Mucosa of rectum (tissue), 2 donors: ENCODE data around the gene RPS8.

Experiments
- H3K27ac ChIP-seq, 2 donors: one replicate each; pipeline ENCODE4 v1.7.0; 2013; ENCODE audit warnings: inconsistent platforms in 2 of 2, low read depth in 2 of 2, low read length in 2 of 2
- H3K27me3 ChIP-seq, 2 donors: one replicate each; pipeline ENCODE4 v1.7.0; 2013; ENCODE audit warnings: low read length in 2 of 2; ENCODE audit not compliant: control insufficient read depth in 2 of 2, insufficient read depth in 2 of 2
- H3K36me3 ChIP-seq, 2 donors: one replicate each; pipeline ENCODE4 v1.7.0; 2013; ENCODE audit warnings: low read length in 2 of 2; ENCODE audit not compliant: control insufficient read depth in 2 of 2, insufficient read depth in 2 of 2
- H3K4me1 ChIP-seq, 2 donors: one replicate each; pipeline ENCODE4 v1.7.0; 2013; ENCODE audit warnings: low read length in 2 of 2, mild to moderate bottlenecking in 1 of 2; ENCODE audit not compliant: control insufficient read depth in 2 of 2, insufficient read depth in 2 of 2
- H3K4me3 ChIP-seq, 2 donors: one replicate each; pipeline ENCODE4 v1.7.0; 2013; ENCODE audit warnings: low read length in 2 of 2
- H3K9ac ChIP-seq, 2 donors: one replicate each; pipeline ENCODE4 v1.7.0; 2013; ENCODE audit warnings: low read length in 2 of 2, low read depth in 1 of 2, mild to moderate bottlenecking in 1 of 2
- H3K9me3 ChIP-seq, 2 donors: one replicate each; pipeline ENCODE4 v1.7.0; 2013; ENCODE audit warnings: low read length in 2 of 2; ENCODE audit not compliant: control insufficient read depth in 2 of 2
- donor health status: healthy.
- donor health status: Normal muscosa, but diverticular disease.

The RPS8 gene

DNA sequence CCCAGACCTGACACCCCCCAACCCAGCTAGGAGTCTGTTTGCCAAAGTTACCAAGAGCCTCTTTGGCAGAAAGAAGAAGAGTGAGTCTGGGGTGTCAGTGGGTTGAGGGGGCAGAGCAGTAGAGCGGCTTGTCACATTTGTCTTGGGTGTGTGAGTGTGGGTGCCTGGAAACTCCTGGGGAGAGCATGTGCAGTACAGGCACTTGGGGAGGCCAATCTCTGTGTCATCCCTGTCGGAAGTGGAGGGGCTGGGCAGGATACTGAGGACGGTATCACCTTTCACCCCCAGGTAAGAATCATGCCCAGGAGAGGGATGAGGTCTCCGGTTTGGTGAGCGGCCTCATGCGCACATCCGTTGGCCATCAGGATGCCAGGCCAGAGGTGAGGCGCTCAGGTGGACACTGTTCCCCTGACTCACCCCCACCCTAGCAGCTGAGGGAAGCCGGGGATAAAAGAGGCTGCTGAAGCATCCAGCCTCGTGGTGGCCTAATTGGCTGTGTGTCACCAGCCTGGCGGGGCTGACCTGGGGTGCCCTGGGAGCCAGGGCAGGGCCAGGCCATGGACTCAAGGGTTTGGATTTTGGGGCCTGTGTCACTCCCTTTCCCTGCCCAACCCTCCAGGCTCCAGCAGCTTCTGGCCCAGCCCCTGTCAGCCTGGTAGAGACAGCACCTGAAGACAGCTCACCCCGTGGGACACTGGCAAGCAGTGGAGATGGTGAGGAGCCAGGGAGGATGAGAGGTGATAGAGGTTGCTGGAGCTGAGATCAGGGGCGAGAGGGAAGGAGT, 28.2 kb downstream of the RPS8 start:
- no peak overlapping the region for H3K9ac ChIP-seq
- H3K27me3 ChIP-seq = no peaks in the 10 kb centered on the region
- H3K4me3 ChIP-seq = no peak overlapping the region
- H3K9me3 ChIP-seq = no peaks in the 10 kb centered on the region
- H3K27ac ChIP-seq = peak overlapping the region in 1 of 2 donors; percentile 16
- H3K4me1 ChIP-seq = peaks cover 36 to 38% of the 10 kb centered on the region in 2 donors
- peaks cover 14 to 15% of the 10 kb centered on the region in 2 donors for H3K36me3 ChIP-seq

DNA sequence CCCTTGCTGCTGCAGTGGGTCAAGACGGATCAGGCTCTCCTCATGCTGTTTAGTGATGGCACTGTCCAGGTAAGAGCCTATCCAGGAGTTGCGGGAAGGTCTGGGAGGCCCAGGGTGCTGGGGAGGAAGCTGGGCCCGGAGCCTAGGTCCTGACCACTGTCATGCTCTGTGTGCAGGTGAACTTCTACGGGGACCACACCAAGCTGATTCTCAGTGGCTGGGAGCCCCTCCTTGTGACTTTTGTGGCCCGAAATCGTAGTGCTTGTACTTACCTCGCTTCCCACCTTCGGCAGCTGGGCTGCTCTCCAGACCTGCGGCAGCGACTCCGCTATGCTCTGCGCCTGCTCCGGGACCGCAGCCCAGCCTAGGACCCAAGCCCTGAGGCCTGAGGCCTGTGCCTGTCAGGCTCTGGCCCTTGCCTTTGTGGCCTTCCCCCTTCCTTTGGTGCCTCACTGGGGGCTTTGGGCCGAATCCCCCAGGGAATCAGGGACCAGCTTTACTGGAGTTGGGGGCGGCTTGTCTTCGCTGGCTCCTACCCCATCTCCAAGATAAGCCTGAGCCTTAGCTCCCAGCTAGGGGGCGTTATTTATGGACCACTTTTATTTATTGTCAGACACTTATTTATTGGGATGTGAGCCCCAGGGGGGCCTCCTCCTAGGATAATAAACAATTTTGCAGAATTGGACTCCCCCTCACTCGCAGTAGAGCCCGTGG, 30.1 kb downstream of the RPS8 start:
- peaks cover 14 to 15% of the 10 kb centered on the region in 2 donors for H3K36me3 ChIP-seq
- no peaks in the 10 kb centered on the region for H3K27me3 ChIP-seq
- H3K4me1 ChIP-seq = peaks cover 48 to 53% of the 10 kb centered on the region in 2 donors
- H3K27ac ChIP-seq = no peak overlapping the region
- H3K4me3 ChIP-seq = no peak overlapping the region
- no peaks in the 10 kb centered on the region for H3K9me3 ChIP-seq
- no peak overlapping the region for H3K9ac ChIP-seq

DNA sequence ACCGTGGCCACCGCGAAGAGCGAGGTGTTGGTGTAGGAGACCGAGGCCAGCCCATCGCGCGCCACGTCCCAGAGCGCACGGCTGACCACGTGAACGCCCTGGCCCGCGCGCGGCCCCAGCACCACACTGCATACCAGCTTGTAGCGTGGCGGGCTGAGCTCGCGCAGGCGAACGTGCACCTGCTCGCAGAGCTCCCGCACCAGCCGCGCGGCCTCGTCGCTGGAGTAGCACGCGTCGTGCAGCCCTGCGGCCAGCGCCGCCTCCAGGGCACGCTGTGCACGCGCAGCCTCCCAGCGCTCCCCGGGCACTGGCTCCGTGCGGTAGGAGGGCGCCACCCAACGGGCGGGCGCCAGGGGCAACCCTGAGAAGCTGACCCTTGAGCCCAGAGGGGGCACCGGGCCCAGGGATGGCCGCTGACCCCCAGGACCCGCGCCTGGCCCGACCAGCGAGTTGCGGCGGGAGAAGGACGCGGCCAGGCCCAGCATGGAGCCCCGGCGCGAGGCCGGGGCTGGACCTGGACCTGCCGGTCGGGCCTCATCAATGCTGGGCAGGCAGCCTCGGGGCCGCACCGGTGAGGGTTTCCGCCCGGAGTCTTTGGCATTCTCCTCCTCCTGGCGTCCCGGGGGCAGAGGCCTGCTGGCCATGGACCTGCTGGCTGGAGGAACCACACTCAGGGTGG, 30.8 kb downstream of the RPS8 start:
- Histone ChIP-seq H3K4me1 (peaks cover 45 to 50% of the 10 kb centered on the region in 2 donors), H3K27ac (peak overlapping the region; percentile 97 to 98), H3K9me3 (no peaks in the 10 kb centered on the region), H3K9ac (peak overlapping the region; percentile 76 to 89), H3K4me3 (peak overlapping the region in 1 of 2 donors; percentile 26), H3K36me3 (peaks cover 14 to 15% of the 10 kb centered on the region in 2 donors), H3K27me3 (no peaks in the 10 kb centered on the region)

DNA sequence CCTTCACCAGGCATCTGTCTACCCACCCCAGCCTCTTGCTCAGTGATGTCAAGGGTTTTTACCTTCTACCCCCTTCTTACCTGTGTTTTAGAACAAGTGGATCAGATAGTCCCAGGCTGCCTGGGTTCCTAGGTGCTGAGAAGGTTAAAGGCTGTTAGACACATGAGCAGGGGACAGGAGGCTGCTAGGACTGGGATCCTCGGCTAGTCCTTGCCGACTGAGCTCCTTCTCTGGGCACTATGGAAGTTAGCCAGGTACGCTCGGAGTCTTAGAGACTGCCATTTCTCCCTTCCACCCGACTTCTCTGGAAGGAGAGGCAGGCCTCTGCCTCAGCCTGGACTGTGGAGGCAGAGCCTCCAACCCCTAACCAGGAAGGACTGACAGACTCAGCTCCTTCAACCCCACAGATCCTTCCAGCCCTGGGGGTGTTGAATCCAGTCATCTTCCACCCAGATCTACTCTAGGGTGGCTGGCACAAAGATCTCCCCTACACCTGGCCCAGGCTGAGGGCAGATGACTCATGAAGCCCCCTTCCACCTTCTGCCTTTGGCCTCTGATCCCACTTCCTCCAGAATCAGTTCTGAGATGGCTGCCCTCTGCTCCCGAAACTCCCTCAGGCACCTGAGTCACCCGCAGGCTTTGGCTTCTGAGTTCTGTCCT, 31.5 kb downstream of the RPS8 start, which contains the start of gene DYNLT4:
Gene DYNLT4 (minus strand): TSS at position 648 of the 660 bp plus-strand sequence. CDS start 683 bp downstream, outside the sequence.
- H3K27ac ChIP-seq = peak within 1 kb of the TSS; percentile 97 to 98
- peak within 1 kb of the TSS; percentile 31 to 54 for H3K4me3 ChIP-seq
- H3K4me1 ChIP-seq = peaks cover 45 to 49% of the 10 kb centered on the region in 2 donors

DNA sequence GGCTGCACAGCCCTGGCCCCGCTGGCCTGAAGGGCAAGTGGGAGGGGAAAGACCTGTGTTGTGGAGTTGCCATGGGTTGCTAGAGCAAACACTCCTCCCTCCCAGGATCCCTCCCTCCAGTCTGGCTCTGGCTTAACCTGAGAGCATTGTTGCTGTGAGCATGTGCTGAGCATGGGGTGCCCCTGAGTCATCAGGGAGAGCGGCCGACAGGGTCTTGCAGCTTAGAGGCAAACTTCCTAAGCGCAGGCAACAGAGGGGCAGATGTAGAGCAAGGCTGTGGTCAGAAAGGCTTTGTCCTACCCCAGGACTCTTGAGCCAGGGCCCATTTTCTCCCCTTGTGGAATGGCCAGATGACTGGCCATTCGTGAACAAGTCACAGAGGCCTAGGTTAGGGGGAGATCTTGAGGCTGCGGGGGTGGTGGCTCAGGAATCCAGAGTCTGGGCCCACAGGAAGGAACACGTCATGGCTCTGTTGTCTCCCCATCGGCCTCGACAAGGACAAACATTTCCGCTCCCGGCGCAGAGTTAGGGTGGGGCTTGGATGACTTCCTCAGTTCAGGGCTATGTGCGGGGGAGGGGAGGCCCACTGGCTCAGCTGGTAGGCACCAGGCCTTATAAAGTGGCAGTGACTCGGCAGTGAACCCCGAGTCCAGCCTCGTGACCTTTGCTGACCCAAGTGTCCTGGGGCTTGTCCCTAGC, 32.2 kb downstream of the RPS8 start:
- H3K9me3 ChIP-seq = no peaks in the 10 kb centered on the region
- no peaks in the 10 kb centered on the region for H3K27me3 ChIP-seq
- peak overlapping the region; percentile 27 to 31 for H3K4me3 ChIP-seq
- H3K27ac ChIP-seq = peak overlapping the region; percentile 97 to 98
- H3K9ac ChIP-seq = peak overlapping the region; percentile 76 to 89
- H3K4me1 ChIP-seq = peaks cover 43 to 45% of the 10 kb centered on the region in 2 donors
- H3K36me3 ChIP-seq = peaks cover 14 to 15% of the 10 kb centered on the region in 2 donors

More for the DNA sequence above, 31.5 kb downstream of the RPS8 start, which contains the start of gene DYNLT4:
- H3K9me3 ChIP-seq = no peaks in the 10 kb centered on the region
- no peaks in the 10 kb centered on the region for H3K27me3 ChIP-seq
- peak within 1 kb of the TSS; percentile 76 to 89 for H3K9ac ChIP-seq
- peaks cover 14 to 15% of the 10 kb centered on the region in 2 donors for H3K36me3 ChIP-seq

DNA sequence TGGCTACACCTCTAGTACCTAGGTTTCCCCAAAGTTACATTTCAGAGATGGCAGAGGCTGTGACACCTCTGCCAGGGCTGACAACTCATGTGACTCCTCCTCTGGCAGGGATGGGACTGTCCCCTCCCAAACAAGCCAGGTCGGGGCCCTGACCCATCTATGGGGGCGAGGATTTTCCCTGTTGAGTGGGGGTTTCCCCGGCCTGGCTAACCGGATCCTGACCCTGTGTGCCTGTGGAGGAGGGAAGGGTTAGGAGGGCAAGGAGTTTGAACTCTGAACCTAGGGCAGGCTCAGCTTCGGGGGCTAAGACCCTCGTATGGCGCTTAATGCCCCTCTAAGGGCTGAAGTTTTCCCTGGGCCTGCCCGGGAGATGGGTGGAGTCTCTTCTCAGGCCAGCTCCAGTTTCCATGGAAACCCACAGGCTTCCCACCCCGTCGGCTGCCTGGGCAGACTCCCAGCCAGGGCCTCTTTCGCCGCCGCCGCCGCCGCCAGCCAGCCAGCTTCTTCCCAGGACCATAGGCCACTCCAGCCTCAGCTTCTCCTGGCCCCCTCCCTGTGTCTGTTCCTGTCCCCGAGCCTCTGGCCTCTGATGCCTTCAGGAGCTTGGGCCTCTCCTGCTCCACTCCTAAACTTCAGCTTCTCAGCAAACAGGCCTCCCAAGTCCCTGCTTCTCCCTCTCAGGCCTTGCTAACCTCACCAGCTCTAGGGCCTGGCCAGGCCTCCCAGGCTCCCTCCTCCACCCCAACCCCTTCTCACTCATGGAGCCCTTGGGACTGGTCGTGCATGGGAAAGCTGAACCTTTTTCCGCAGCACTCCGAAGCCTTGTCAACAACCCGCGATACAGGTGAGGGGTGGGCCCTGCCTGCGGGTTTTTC, 33.0 kb downstream of the RPS8 start, which contains the start of gene BTBD19:
Gene BTBD19 (plus strand): TSS at position 461 of the 875 bp plus-strand sequence. CDS start 298 bp downstream, at position 759.
- H3K4me1 ChIP-seq = peaks cover 45 to 46% of the 10 kb centered on the region in 2 donors
- H3K27ac ChIP-seq = peak within 1 kb of the TSS; percentile 97 to 98

DNA sequence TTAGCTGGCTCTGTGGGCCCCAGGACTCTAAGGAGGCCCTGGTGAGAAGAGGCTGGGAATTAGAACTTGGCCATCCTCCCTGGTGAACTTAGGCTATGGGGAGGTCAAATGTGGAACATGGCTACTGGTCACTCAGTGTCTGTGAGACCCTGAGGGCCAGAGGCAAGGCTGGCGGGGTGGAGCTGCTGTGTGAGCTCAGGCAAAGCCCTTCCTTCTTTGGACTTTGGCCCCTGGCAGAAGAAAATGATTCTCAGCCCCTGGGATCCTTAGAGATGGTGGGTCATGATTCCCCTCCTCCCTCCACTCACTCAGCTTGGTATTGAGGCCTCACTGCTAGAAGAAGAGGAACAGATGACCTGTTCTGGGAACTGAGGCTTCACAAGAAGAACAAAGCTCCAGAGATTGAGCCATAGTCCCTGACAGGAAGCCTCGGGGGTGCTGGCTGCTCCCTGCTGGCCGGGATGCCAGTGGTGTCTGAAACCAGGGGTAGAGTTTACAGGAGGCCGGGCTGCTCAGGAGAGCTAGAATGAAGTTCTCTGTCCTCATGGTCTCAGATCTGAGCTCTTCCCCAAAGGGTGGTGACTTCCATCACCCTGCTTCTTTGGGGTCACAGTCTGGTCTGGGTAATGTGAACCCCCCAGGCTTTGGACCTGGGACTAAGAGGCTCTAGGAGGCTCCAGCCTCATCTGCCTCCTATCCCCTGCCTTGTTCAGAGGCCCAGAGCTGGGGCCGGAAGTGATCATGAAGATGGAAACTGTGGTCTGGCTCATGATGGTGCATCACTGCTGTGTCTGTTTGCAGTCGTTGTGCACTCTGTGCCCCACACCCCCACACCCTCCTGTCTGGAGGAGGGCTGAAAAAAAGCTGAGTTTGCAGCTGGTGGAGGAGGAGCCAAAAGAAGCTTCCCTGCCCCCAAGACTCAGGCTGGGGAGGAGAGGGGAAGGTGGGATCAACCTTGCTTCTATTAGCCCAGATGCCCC, 33.9 kb downstream of the RPS8 start:
- peaks cover 46 to 52% of the 10 kb centered on the region in 2 donors for H3K4me1 ChIP-seq

More for the DNA sequence above, 33.0 kb downstream of the RPS8 start, which contains the start of gene BTBD19:
- Histone ChIP-seq H3K36me3 (peaks cover 12 to 14% of the 10 kb centered on the region in 2 donors), H3K9ac (peak within 1 kb of the TSS; percentile 76 to 89), H3K9me3 (no peaks in the 10 kb centered on the region), H3K4me3 (peak within 1 kb of the TSS; percentile 31 to 54), H3K27me3 (no peaks in the 10 kb centered on the region)

More for the DNA sequence above, 33.9 kb downstream of the RPS8 start:
- Histone ChIP-seq H3K27me3 (no peaks in the 10 kb centered on the region), H3K4me3 (peak overlapping the region; percentile 27 to 54), H3K27ac (peak overlapping the region; percentile 97 to 98), H3K9ac (peak overlapping the region; percentile 76 to 89), H3K9me3 (no peaks in the 10 kb centered on the region), H3K36me3 (peaks cover 4 to 8% of the 10 kb centered on the region in 2 donors)
